HG03457 (cell line): ENCODE data around the gene IL1R2.
"Not testable (repeated sequence)": the region's sequence is repeated elsewhere in the genome, so short reads cannot be mapped to it uniquely, and the experiment has no call there.

ENCODE experiments used
- ATAC-seq: cut with Tn5 transposase; IDR thresholded peaks from one replicate; pipeline ENCODE4 v1.9.1; 2021; ENCODE audit warnings: moderate number of reproducible peaks; ENCODE audit not compliant: unreplicated experiment

The IL1R2 gene

GRCh38 chr2:102057502-102058292 is 65.9 kb downstream of the IL1R2 start:
- no peak for ATAC-seq

- no peak for ATAC-seq
These were observed 66.6 kb downstream of the IL1R2 start for GRCh38 chr2:102058293-102058833.

GRCh38 chr2:102059151-102059550 is 67.4 kb downstream of the IL1R2 start:
- ATAC-seq, result no peak

- ATAC-seq, result no peak
These were observed 68.3 kb downstream of the IL1R2 start for GRCh38 chr2:102060047-102060446.

GRCh38 chr2:102060792-102061191 is 69.0 kb downstream of the IL1R2 start:
- ATAC-seq, result no peak

GRCh38 chr2:102061286-102061699 is 69.5 kb downstream of the IL1R2 start:
- ATAC-seq, result no peak

GRCh38 chr2:102061962-102062795 is 70.4 kb downstream of the IL1R2 start:
- ATAC-seq, result no peak

GRCh38 chr2:102062802-102063201 is 71.0 kb downstream of the IL1R2 start:
- no peak for ATAC-seq

- no peak for ATAC-seq
These were observed 71.7 kb downstream of the IL1R2 start for GRCh38 chr2:102063487-102063911.

- ATAC-seq, result no peak
These were observed 72.3 kb downstream of the IL1R2 start for GRCh38 chr2:102063941-102064678.

GRCh38 chr2:102064679-102065674 is 73.2 kb downstream of the IL1R2 start:
- no peak for ATAC-seq

GRCh38 chr2:102065675-102066252 is 74.0 kb downstream of the IL1R2 start:
- ATAC-seq, result no peak

GRCh38 chr2:102066554-102066953 is 74.8 kb downstream of the IL1R2 start:
- no peak for ATAC-seq

- not testable (repeated sequence) for ATAC-seq
These were observed 76.4 kb downstream of the IL1R2 start for GRCh38 chr2:102068126-102068525.

- ATAC-seq, result no peak
These were observed 77.7 kb downstream of the IL1R2 start for GRCh38 chr2:102069311-102069974.

GRCh38 chr2:102070058-102070642 is 78.4 kb downstream of the IL1R2 start:
- ATAC-seq, result no peak

GRCh38 chr2:102072741-102073140 is 81.0 kb downstream of the IL1R2 start:
- no peak for ATAC-seq

- ATAC-seq, result no peak
These were observed 81.5 kb downstream of the IL1R2 start for GRCh38 chr2:102073168-102073724.
